H4 (cell line): ENCODE data around the gene CD109. TPM values are rescaled to one million over a fixed set of nuclear protein-coding genes. Genes with fewer than 3 reads are reported as not detected.

ENCODE experiments used
- DNase-seq: peaks from one replicate; pipeline ENCODE4 v3.0.0-alpha.2; 2015; ENCODE audit warnings: low spot score
- total RNA-seq: library from RNA; depleted of rRNA; stranded (reverse); fragments of >200 nt; shearing (Covaris generic); gene quantifications from 2 replicates; pipeline ENCODE4 v1.2.3, GENCODE V29; 2014

The CD109 gene
- total RNA-seq, 1 experiment from 2014 or later, result 22.9 TPM

GRCh38 chr6:73727114-73727513, 31.1 kb downstream of the CD109 start:
- DNase-seq, result no peak

- no peak for DNase-seq
Measured at GRCh38 chr6:73728548-73729205, 32.7 kb downstream of the CD109 start.

- no peak for DNase-seq
Measured at GRCh38 chr6:73731285-73731684, 35.3 kb downstream of the CD109 start.

GRCh38 chr6:73732845-73733675, 37.1 kb downstream of the CD109 start:
- DNase-seq, result peak; percentile 39

GRCh38 chr6:73733791-73734190, 37.8 kb downstream of the CD109 start:
- DNase-seq, result no peak

GRCh38 chr6:73734832-73735453, 38.9 kb downstream of the CD109 start:
- no peak for DNase-seq

- DNase-seq, result no peak
Measured at GRCh38 chr6:73738367-73739028, 42.5 kb downstream of the CD109 start.

GRCh38 chr6:73739096-73739495, 43.1 kb downstream of the CD109 start:
- DNase-seq, result peak; percentile 17

- no peak for DNase-seq
Measured at GRCh38 chr6:73742433-73742832, 46.4 kb downstream of the CD109 start.

GRCh38 chr6:73743081-73743480, 47.1 kb downstream of the CD109 start:
- no peak for DNase-seq

- DNase-seq, result no peak
Measured at GRCh38 chr6:73743556-73743955, 47.6 kb downstream of the CD109 start.

- no peak for DNase-seq
Measured at GRCh38 chr6:73746787-73747186, 50.8 kb downstream of the CD109 start.

GRCh38 chr6:73747289-73747688, 51.3 kb downstream of the CD109 start:
- DNase-seq, result no peak

GRCh38 chr6:73752943-73753342, 56.9 kb downstream of the CD109 start:
- DNase-seq, result no peak

- DNase-seq, result no peak
Measured at GRCh38 chr6:73766040-73766439, 70.0 kb downstream of the CD109 start.

GRCh38 chr6:73768558-73768957, 72.6 kb downstream of the CD109 start:
- no peak for DNase-seq

GRCh38 chr6:73769976-73770375, 74.0 kb downstream of the CD109 start:
- no peak for DNase-seq

- peak; percentile 23 for DNase-seq
Measured at GRCh38 chr6:73774311-73774774, 78.3 kb downstream of the CD109 start.

- no peak for DNase-seq
Measured at GRCh38 chr6:73779943-73780342, 83.9 kb downstream of the CD109 start.

GRCh38 chr6:73782911-73783310, 86.9 kb downstream of the CD109 start:
- DNase-seq, result no peak

- no peak for DNase-seq
Measured at GRCh38 chr6:73784726-73785505, 88.9 kb downstream of the CD109 start.
